Chondrocyte (in vitro differentiated cells): ENCODE results near the gene TRIM29. TPM values are rescaled to one million over a fixed set of nuclear protein-coding genes. Genes with fewer than 3 reads are reported as not detected.

Experiments used
- DNase-seq: peaks from one replicate; pipeline ENCODE4 v3.0.0; 2021; ENCODE audit warnings: mixed read lengths, low spot score
- H3K27ac Mint-ChIP-seq: one replicate; pipeline ENCODE4 v1.8.0; 2021; ENCODE audit warnings: mild to moderate bottlenecking, moderate library complexity, mixed read lengths; ENCODE audit not compliant: unreplicated experiment
- H3K27me3 Mint-ChIP-seq: 2 replicates; pipeline ENCODE4 v1.8.0; 2021; ENCODE audit warnings: low read depth, mixed read lengths
- H3K36me3 Mint-ChIP-seq: 2 replicates; pipeline ENCODE4 v1.8.0; 2021; ENCODE audit warnings: low read depth, mixed read lengths
- H3K4me1 Mint-ChIP-seq: 2 replicates; pipeline ENCODE4 v1.8.0; 2021; ENCODE audit warnings: low read depth, mild to moderate bottlenecking, mixed read lengths
- H3K4me3 Mint-ChIP-seq: one replicate; pipeline ENCODE4 v1.8.0; 2021; ENCODE audit warnings: mild to moderate bottlenecking, moderate library complexity, mixed read lengths; ENCODE audit not compliant: unreplicated experiment
- H3K9me3 Mint-ChIP-seq: 2 replicates; pipeline ENCODE4 v1.8.0; 2021; ENCODE audit warnings: low read depth, mixed read lengths
- total RNA-seq: library from RNA; stranded (reverse); gene quantifications from 3 replicates; pipeline ENCODE4 v1.2.1, GENCODE V29; 2021
- TF ChIP-seq, protein P1 (sequence below): fragments of 200-600 bp; sonication (generic); IDR thresholded peaks from 2 replicates; pipeline ENCODE4 v1.5.0; 2021; ENCODE audit warnings: antibody characterized with exemption, mild to moderate bottlenecking, moderate library complexity

The TRIM29 gene
- total RNA-seq, 1 donor from 2014 or later, result not detected

GRCh38 chr11:120135838-120136237 lies 2.1 kb downstream of the TRIM29 start:
- H3K9me3 Mint-ChIP-seq, result no peaks in the 10 kb centered on the region
- no peak for DNase-seq
- H3K4me3 Mint-ChIP-seq, result no peak overlapping the region
- no peaks in the 10 kb centered on the region for H3K36me3 Mint-ChIP-seq
- TF ChIP-seq, protein P1, sequence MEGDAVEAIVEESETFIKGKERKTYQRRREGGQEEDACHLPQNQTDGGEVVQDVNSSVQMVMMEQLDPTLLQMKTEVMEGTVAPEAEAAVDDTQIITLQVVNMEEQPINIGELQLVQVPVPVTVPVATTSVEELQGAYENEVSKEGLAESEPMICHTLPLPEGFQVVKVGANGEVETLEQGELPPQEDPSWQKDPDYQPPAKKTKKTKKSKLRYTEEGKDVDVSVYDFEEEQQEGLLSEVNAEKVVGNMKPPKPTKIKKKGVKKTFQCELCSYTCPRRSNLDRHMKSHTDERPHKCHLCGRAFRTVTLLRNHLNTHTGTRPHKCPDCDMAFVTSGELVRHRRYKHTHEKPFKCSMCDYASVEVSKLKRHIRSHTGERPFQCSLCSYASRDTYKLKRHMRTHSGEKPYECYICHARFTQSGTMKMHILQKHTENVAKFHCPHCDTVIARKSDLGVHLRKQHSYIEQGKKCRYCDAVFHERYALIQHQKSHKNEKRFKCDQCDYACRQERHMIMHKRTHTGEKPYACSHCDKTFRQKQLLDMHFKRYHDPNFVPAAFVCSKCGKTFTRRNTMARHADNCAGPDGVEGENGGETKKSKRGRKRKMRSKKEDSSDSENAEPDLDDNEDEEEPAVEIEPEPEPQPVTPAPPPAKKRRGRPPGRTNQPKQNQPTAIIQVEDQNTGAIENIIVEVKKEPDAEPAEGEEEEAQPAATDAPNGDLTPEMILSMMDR, result no peak
- H3K27me3 Mint-ChIP-seq, result peaks cover 40% of the 10 kb centered on the region
- no peaks in the 10 kb centered on the region for H3K4me1 Mint-ChIP-seq
- H3K27ac Mint-ChIP-seq, result no peak overlapping the region

GRCh38 chr11:120134931-120135228 lies 3.0 kb downstream of the TRIM29 start:
- no peak overlapping the region for H3K4me3 Mint-ChIP-seq
- TF ChIP-seq, protein P1, result no peak
- peak; percentile 48 for DNase-seq
- peaks cover 32% of the 10 kb centered on the region for H3K27me3 Mint-ChIP-seq
- H3K27ac Mint-ChIP-seq, result no peak overlapping the region
- H3K36me3 Mint-ChIP-seq, result no peaks in the 10 kb centered on the region
- no peaks in the 10 kb centered on the region for H3K9me3 Mint-ChIP-seq
- no peaks in the 10 kb centered on the region for H3K4me1 Mint-ChIP-seq

DNA sequence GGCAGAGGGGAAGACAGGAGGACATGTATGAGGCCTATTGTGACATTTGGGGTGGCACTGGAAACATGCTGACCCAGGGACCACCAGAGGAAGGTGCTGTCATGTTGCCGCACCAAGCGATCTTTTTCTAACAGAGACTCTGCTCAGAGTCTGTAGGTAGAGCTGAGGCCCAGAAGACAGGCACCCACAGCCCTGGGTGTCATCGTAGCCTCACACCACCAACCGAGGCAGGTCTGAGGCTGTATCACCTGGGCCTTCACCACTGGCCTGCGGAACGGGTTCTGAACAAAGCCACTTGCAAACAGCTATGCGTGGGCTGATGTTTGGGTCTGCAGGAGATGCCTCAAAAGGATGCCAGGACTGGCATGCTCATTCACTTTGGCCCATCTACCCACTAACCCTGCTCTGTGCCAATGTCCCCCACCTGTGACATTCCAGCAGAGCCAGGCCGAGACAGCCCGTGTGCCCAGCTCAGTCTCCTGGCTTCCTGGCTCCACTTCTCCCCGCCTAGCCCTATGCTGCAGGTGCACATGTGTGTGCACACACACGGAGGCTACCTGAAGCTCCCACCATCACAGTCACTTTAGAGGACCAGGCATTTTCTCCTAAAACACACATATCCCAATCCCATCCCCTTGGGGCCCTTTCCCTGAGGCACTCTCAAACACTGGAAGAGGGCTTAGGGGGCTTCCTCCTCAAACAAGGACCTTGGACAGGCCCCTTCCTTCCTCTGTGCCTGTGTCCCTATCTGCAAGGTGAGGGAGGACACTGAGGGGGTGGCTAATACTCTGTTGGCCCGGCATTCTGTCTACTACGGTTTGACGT lies 3.6 kb downstream of the TRIM29 start:
- Mint-ChIP-seq H3K4me3 (no peak overlapping the region), H3K27ac (no peak overlapping the region), H3K9me3 (no peaks in the 10 kb centered on the region), H3K4me1 (no peaks in the 10 kb centered on the region), H3K27me3 (peaks cover 29% of the 10 kb centered on the region), H3K36me3 (no peaks in the 10 kb centered on the region)
- TF ChIP-seq, protein P1, result no peak
- DNase-seq, result peak; percentile 63

GRCh38 chr11:120133216-120134105 lies 4.5 kb downstream of the TRIM29 start:
- no peaks in the 10 kb centered on the region for H3K4me1 Mint-ChIP-seq
- H3K36me3 Mint-ChIP-seq, result no peaks in the 10 kb centered on the region
- H3K27me3 Mint-ChIP-seq, result peaks cover 35% of the 10 kb centered on the region
- TF ChIP-seq, protein P1, result no peak
- H3K4me3 Mint-ChIP-seq, result no peak overlapping the region
- peak; percentile 56 for DNase-seq
- H3K27ac Mint-ChIP-seq, result no peak overlapping the region
- no peaks in the 10 kb centered on the region for H3K9me3 Mint-ChIP-seq

DNA sequence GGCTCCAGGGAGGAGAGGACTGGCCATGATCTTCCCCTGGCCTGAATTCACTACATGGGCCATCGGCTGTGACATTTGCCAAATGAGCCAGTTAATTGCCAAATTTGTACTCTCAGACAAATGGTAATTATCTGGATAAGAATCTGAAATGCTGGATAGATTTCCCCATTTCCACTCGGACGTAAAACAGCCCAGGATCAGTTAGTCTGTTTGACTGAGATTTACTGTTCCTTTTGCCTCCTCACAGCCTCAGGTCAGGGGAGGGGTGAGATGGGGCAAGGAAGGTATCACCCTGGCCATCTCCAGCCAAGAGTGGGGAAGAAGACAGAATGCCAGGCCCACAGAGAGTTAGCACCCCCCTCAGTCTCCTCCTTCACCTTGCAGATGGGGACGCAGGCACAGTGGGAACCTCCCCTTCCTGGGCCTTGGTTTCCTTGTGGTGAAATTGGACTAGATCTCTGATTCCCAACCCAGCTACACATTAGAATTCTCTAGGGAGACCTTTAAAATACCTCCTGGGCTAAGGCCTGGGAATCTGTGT lies 5.2 kb downstream of the TRIM29 start:
- Mint-ChIP-seq H3K36me3 (no peaks in the 10 kb centered on the region), H3K9me3 (no peaks in the 10 kb centered on the region), H3K27me3 (peaks cover 42% of the 10 kb centered on the region), H3K27ac (no peak overlapping the region), H3K4me1 (no peaks in the 10 kb centered on the region), H3K4me3 (no peak overlapping the region)
- TF ChIP-seq, protein P1, result no peak
- no peak for DNase-seq
